ENCODE results near the gene TST. TPM values are rescaled to one million over a fixed set of nuclear protein-coding genes. Genes with fewer than 3 reads are reported as not detected.
A peak's percentile ranks its signal among the peaks of the same experiment; 100 is the strongest.

TST gene
- total RNA-seq, 1 experiment from 2014 or later, result 44.9 TPM

GRCh38 chr22:36986242-36986821, 32.9 kb downstream of the TST start:
- peak in 1 of 2 experiments; percentile 33 for DNase-seq
- POLR2A ChIA-PET, result no interaction called here
- H3K4me3 Mint-ChIP-seq (ENCODE audit: unreplicated experiment), result no peak overlapping the region
- CTCF ChIA-PET, result interaction anchor here (1.1 kb wide), 1 partner anchor 57 kb away, joined by 3 read pairs; no protein-coding TSS in a partner anchor
- H3K4me3 ChIP-seq (ENCODE audit: low read depth, low read length), result no peak overlapping the region
- no peaks in the 10 kb centered on the region for H3K9me3 Mint-ChIP-seq (ENCODE audit: unreplicated experiment)
- TF ChIP-seq, protein P1, sequence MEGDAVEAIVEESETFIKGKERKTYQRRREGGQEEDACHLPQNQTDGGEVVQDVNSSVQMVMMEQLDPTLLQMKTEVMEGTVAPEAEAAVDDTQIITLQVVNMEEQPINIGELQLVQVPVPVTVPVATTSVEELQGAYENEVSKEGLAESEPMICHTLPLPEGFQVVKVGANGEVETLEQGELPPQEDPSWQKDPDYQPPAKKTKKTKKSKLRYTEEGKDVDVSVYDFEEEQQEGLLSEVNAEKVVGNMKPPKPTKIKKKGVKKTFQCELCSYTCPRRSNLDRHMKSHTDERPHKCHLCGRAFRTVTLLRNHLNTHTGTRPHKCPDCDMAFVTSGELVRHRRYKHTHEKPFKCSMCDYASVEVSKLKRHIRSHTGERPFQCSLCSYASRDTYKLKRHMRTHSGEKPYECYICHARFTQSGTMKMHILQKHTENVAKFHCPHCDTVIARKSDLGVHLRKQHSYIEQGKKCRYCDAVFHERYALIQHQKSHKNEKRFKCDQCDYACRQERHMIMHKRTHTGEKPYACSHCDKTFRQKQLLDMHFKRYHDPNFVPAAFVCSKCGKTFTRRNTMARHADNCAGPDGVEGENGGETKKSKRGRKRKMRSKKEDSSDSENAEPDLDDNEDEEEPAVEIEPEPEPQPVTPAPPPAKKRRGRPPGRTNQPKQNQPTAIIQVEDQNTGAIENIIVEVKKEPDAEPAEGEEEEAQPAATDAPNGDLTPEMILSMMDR (IDR thresholded peaks at IDR 0.05; ENCODE audit: insufficient read depth in 1 of 2, low read depth in 1 of 2, low read length in 1 of 2, severe bottlenecking in 1 of 2, unreplicated experiment in 1 of 2), result peak; percentile 57 to 73
- BruUV-seq (replicated peaks), result no TSS peak
- H3K4me1 ChIP-seq, result no peaks in the 10 kb centered on the region
- H3K27ac Mint-ChIP-seq (ENCODE audit: unreplicated experiment), result no peak overlapping the region
- peaks cover 14% of the 10 kb centered on the region for H3K27me3 Mint-ChIP-seq (ENCODE audit: insufficient read depth, unreplicated experiment)
- no peaks in the 10 kb centered on the region for H3K36me3 ChIP-seq (ENCODE audit: control insufficient read depth, insufficient read depth, low read length)
- no peaks in the 10 kb centered on the region; the same call in 1 of the 2 replicates for H3K27me3 ChIP-seq (replicated peaks; ENCODE audit: control insufficient read depth, insufficient read depth, low read length)
- no peaks in the 10 kb centered on the region for H3K4me1 Mint-ChIP-seq (ENCODE audit: low read depth, unreplicated experiment)
- intact Hi-C loops (cut with micrococcal nuclease; ENCODE audit: unreplicated experiment), result loop anchor here (5.0 kb wide), 1 partner anchor 46 kb away; no protein-coding TSS in a partner anchor
- no peaks in the 10 kb centered on the region for H3K9me3 ChIP-seq
- no peaks in the 10 kb centered on the region for H3K36me3 Mint-ChIP-seq (ENCODE audit: insufficient read depth, unreplicated experiment)

DNA sequence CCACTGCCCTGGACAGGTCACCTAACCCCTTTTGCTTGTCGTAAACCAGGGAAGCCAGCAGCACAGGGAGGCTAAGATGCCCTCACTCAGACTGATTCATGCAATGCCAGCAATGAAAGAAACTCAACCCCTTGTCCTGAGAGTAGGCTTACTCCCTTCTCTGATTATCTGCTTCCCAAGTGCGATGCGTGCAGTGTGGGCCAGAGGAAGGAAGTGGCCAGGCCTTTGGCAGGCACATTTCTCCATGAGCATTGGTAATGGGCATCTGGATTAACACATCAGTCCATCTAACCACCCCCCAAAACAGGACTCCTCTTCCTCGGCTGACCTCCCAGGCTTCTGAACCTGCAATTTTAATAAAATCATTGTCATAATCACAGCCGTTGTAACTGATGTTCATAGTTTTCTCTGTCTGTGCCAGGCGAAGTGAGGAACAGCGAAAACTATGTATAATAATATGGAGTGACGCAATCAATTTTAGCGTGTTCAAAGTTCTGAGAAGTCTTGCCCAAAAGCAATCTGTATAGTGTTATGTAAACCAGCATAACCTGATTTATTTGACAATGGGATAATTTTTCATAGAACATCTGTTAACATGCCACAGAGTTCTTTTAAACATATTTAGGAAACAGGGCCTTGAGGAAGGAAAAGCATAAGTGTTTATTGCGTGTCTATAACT, 33.9 kb downstream of the TST start:
- TF ChIP-seq, protein P1 (IDR thresholded peaks at IDR 0.05; ENCODE audit: insufficient read depth in 1 of 2, low read depth in 1 of 2, low read length in 1 of 2, severe bottlenecking in 1 of 2, unreplicated experiment in 1 of 2), result no peak
- POLR2A ChIA-PET, result no interaction called here
- CTCF ChIA-PET, result no interaction called here

GRCh38 chr22:36982136-36982535, 37.1 kb downstream of the TST start:
- H3K9me3 ChIP-seq, result no peaks in the 10 kb centered on the region
- no peak overlapping the region for H3K4me3 Mint-ChIP-seq (ENCODE audit: unreplicated experiment)
- no peak for DNase-seq
- no peaks in the 10 kb centered on the region for H3K36me3 ChIP-seq (ENCODE audit: control insufficient read depth, insufficient read depth, low read length)
- ChIA-PET CTCF (no interaction called here), POLR2A (no interaction called here)
- H3K36me3 Mint-ChIP-seq (ENCODE audit: insufficient read depth, unreplicated experiment), result no peaks in the 10 kb centered on the region
- intact Hi-C loops (cut with micrococcal nuclease; ENCODE audit: unreplicated experiment), result no loop called here
- H3K27me3 Mint-ChIP-seq (ENCODE audit: insufficient read depth, unreplicated experiment), result peaks cover 6% of the 10 kb centered on the region
- H3K4me1 ChIP-seq, result no peaks in the 10 kb centered on the region
- no peaks in the 10 kb centered on the region for H3K9me3 Mint-ChIP-seq (ENCODE audit: unreplicated experiment)
- no peak overlapping the region for H3K4me3 ChIP-seq (ENCODE audit: low read depth, low read length)
- H3K27ac Mint-ChIP-seq (ENCODE audit: unreplicated experiment), result no peak overlapping the region
- H3K27me3 ChIP-seq (replicated peaks; ENCODE audit: control insufficient read depth, insufficient read depth, low read length), result no peaks in the 10 kb centered on the region; the same call in 1 of the 2 replicates
- no TSS peak for BruUV-seq (replicated peaks)
- no peaks in the 10 kb centered on the region for H3K4me1 Mint-ChIP-seq (ENCODE audit: low read depth, unreplicated experiment)
- TF ChIP-seq, protein P1 (IDR thresholded peaks at IDR 0.05; ENCODE audit: insufficient read depth in 1 of 2, low read depth in 1 of 2, low read length in 1 of 2, severe bottlenecking in 1 of 2, unreplicated experiment in 1 of 2), result no peak

More for the DNA sequence above, 33.9 kb downstream of the TST start:
- no peak overlapping the region for H3K4me3 Mint-ChIP-seq (ENCODE audit: unreplicated experiment)
- no peaks in the 10 kb centered on the region for H3K36me3 ChIP-seq (ENCODE audit: control insufficient read depth, insufficient read depth, low read length)
- DNase-seq, result no peak
- intact Hi-C loops (cut with micrococcal nuclease; ENCODE audit: unreplicated experiment), result loop anchor here (5.0 kb wide), 1 partner anchor 47 kb away; no protein-coding TSS in a partner anchor
- H3K27me3 ChIP-seq (replicated peaks; ENCODE audit: control insufficient read depth, insufficient read depth, low read length), result no peaks in the 10 kb centered on the region; the same call in 1 of the 2 replicates
- H3K9me3 ChIP-seq, result no peaks in the 10 kb centered on the region
- no TSS peak for BruUV-seq (replicated peaks)
- H3K27ac Mint-ChIP-seq (ENCODE audit: unreplicated experiment), result no peak overlapping the region
- H3K4me1 Mint-ChIP-seq (ENCODE audit: low read depth, unreplicated experiment), result no peaks in the 10 kb centered on the region
- H3K36me3 Mint-ChIP-seq (ENCODE audit: insufficient read depth, unreplicated experiment), result no peaks in the 10 kb centered on the region
- H3K4me1 ChIP-seq, result no peaks in the 10 kb centered on the region
- H3K4me3 ChIP-seq (ENCODE audit: low read depth, low read length), result no peak overlapping the region
- H3K9me3 Mint-ChIP-seq (ENCODE audit: unreplicated experiment), result no peaks in the 10 kb centered on the region
- H3K27me3 Mint-ChIP-seq (ENCODE audit: insufficient read depth, unreplicated experiment), result peaks cover 9% of the 10 kb centered on the region
